COLO668 (cell line): ENCODE measurements around the gene TSPYL6.

Source experiments
- DNase-seq: peaks from one replicate; lab custom pipeline; 2025; ENCODE audit not compliant: unreplicated experiment; lab: John Stamatoyannopoulos, UW

Gene TSPYL6

DNA sequence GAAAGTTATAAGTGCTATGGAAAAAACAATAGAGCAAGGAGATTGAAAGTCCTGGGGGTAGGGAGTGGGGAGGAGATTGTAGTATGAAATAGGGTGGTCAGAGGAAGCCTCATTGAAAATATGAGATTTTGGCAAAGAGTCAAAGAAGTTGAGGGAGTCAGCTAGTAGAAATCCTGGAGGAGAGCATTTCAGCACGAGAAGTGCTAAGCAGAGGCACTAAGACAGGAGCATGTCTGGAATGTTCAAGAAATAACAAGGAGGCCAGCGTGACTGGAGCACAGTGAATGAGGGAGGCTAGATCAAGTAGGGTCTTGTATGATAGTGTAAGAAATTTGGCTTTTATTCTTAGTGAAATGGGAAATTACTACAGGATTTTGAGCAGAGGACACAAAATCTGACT, 2.1 kb upstream of the TSPYL6 start:
- no peak for DNase-seq

DNA sequence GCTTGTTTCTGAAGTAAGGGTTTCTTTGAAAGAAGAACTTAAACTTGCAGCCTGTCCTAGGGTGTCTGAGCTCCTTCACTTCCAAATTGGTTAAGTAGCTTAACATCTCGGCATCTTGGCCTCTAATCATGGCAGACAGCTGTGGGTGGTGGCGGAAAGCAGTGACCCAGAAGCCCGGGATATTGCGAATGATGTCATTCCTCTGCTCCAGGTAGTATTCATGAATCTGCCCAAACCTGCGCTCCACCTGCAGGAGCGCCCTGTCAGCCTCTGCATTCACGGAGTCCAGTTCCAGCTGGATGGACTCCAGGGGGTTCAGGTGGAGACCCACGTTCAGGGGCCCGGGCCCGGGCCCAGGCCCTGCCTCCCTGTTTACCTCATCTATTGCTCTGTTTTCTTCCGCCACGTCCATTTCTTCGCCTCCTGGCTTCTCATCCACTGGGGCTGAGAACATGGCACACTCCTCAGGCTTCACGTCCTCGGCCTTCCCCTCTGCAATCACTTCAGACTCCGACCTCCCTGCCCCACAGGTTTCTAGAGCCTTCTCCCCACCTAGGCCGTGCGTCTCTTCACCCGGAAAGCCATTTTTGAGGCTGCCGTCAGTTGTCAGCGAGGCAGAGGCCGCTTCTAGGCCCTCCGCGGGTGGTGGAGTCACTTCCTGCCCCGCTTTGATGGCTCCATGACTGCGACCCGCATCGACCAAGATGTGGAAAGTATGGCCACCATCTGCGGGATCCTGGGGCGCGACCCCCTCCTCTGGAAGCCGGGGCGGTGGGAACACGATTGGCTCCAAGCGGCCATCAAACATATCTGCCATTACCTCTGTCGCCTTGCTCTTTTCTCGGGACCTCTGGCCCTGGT, 569 bp downstream of the TSPYL6 start:
- DNase-seq, result no peak

DNA sequence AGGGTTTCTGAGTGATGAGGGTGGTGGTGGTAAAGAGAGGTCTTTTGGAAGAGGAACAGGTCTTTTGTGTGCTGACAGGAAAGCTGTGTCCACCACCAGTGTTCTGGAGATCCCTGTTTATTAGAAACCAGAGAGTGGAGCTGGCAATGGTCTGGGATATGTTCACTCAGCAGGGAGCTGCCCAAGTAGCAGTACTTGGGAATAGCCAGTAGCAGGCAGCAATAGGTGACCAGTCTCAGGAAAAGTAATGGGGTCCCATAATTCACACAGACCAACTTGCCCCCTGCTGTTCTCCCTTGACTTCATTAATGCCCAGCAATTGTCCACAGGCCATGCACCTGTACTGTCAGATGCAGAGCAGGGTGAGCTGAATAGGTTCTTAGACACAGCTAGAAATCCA, 1.8 kb downstream of the TSPYL6 start:
- no peak for DNase-seq

DNA sequence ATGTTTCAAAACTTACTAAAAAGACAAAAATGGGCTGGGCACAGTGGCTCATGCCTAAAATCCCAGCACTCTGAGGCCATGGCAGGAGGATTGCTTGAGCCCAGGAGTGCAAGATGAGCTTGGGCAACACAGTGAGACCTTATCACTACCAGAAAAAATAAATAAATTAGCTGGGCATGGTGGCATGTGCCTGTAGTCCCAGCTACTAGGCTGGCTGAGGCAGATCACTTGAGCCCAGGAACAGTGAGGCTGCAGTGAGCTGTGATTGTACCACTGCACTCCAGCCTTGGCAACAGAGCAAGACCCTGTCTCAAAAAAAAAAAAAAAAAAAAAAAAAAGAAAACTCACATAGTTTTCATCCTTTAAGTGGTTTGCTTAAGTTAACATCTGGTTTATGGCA, 6.4 kb downstream of the TSPYL6 start:
- DNase-seq, result no peak

DNA sequence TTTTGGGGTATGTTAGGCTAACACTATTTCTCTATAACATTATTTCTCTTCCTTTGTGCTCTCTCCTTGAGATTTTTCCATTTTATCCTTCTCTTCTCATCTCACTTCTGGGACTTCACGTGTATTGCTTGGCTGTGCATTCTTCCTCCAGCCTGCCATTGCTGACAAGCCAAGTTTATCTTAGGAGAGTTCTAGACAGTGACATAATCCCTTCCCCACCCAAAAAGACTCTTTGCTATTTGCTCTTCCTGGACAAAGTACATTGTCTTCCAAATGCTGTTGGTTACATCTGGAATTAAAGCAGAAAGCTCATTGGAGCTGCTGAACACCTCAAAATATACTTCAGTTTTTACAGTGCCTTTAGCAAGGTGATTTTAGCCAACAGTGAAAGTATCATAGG, 8.9 kb downstream of the TSPYL6 start:
- no peak for DNase-seq

DNA sequence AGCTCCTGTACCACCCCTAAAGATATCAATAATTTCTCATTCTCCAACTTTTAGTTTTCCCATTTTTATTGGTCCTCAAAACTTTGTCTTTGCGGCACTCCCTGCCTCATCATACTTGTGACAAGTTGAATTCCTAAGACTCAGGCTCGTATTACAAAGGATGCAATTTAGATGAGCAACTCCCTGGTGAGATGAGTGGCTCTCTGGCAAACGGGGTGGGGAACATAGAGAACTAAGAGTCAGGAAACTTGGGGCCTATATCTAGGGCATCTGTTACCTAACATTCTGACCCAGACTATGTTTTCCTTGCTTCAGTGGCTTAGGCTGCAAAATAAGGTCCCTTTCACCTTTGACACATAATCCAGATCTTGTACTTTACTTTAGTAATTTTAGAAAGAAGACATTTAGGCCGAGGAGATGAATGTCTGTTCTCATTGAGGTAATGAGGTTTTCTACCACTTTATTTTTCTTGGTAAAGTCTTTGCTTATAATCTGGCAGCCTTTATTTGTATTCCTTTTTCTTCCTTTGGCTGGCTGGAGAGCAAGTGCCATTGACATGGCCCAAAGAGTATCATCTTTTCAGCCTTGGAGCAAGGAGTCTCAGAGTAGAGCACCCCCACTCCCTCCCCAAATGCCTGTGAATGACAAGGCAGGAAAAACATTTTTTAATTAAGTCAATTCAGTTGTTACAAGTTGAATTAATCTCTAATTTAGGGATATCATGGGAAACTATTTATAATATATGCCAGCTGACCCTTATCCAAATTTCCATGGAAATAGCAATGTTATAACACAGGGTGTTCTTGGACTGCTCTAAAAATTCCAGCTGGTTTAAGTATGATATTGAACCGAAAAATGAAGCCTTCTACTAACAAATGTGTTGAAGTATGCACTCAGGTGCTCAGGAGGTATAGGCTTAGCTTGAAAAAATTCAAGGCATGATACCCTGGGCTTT, 15.2 kb downstream of the TSPYL6 start:
- no peak for DNase-seq

DNA sequence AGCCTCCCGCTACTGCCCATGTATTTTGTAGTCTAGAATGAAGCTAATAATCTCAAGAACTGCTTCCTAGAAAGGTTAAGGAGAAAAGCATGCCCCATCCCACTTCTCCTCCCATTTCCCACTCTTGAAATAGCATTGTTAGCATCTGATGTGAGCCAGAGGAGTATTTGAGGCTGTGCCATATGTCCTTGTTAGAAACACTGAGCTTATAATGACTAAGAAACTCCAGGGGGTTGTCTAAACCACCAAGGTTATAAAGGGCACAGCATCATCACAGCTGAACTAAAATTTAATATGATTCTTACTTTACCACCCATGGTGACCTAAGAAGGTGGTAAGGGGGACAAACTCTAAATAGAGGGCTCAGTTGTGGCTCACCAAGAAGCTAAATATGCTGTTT, 16.6 kb downstream of the TSPYL6 start:
- DNase-seq, result no peak

DNA sequence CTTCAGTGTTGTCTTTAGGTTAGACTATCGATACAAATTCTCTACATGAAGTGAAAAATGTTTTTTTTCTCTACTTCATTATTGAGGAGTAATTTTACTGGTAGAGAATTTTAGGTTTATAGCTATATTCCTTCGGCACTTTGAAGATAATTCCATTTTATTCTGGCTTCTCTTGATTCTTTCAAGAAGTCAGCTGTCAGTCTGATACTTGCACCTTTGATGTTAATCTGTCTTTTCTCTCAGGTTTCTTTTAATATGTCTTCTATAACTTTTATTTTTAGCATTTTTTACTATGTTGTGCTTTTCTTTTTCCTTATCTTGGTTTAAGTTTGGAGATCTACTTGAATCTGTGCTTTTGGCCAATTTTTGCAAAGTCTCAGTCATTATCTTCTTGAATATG, 18.6 kb downstream of the TSPYL6 start:
- DNase-seq, result no peak

DNA sequence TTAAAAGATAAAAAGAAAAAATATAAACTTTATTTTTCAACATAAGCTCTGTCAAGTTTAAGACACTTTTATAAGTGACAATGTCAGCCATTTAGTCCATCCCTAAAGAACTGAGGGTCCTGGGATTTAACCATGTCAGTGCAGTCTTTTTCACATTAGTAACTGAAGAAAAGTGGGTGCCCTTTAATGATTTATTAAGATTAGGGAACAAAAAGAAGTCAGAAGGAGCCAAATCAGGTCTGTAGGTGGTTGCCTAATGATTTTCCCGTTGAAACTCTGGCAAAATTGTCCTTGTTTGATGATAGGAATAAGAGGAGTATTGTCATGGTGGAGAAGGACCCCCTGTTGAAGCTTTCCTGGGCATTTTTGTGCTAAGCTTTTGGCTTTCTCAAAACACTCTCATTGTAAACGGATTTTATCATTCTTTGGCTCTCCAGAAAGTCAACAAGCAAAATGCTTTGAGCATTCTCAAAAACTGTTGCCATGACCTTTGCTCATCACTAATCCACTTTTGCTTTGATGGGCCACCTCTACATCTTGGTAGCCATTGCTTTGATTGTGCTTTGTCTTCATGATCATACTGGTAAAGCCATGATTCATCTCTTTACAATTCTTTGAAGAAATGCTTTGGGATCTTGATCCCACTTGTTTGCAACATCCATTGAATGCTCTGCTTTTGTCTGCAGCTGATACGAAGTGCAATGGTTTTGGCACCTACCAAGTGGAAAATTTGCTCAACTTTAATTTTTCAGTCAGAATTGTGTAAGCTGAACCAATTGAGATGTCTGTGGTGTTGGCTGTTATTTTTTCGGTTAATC, 22.0 kb downstream of the TSPYL6 start:
- DNase-seq, result no peak

DNA sequence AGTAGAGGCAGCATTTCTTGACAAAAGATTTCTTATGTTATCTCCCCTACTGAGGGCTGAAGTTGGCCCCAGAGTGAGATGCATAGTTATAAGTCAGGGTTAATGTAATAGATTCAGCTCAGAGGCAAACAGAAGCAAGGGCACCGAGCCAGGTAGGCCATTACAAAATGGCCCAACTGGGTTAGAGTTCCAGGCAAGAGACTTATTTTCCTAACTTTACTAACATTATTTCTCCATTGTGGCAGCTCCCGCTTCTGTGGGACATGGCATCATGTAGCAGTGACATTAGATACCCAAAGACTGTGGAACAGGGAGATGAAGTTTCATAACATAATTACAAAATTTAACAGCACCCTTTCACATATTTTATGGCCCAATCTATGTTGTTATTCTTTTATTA, 27.1 kb downstream of the TSPYL6 start:
- no peak for DNase-seq

DNA sequence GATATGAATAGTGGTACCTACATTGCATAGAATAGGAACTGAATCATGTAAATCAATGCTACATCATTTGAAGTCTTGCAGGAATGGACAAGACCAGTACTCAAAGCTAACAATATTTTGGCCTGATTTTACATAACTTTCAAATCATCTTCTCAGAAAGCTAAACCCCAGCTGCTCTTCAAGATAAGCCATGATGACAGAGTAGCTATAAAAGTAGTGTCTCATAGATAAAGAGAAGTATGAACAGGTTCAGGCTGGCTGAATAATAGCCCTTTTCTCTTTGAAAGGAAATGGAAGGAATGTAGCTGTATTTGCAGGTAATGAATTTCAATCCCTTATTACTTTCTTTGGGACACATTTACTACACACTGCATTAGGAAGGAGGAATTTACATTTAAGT, 28.2 kb downstream of the TSPYL6 start:
- DNase-seq, result no peak

DNA sequence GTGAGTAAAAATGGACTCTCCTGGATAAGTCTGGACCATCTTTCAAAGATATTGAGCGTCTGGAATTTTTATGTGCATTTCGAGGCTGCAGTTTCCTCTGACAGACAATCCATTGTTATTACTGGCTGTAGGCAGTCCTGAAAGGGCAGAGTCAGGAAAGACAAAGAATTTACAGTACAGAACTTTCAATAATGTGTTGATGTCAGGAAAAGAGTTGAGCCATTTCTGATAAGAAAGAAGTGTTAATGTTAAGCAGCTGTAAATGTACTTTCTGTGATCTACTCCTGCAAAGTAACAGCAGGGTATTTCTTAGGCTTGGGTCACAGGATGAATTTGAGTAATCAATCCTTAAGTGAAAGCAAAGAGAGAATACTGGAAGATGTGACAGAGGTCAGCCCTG, 29.8 kb downstream of the TSPYL6 start:
- DNase-seq, result no peak

DNA sequence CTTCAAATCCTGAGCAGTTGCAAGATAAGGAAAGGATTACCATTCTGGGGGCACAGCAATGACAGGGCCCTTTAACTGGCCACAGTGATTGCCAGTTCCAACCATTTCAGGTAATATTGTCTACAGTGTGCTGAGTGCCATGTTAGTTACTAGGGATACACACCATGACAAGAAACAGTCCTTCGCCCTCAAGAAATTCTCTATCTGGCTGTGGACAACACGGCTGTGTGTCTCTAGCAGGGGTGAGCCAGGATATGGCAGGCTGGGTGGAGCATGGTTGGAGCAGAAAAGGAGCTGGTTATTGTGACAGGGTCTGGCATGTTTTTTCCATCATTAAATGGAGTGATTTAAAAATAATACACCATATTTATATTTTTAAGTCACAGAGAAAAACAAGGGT, 31.0 kb downstream of the TSPYL6 start:
- no peak for DNase-seq

DNA sequence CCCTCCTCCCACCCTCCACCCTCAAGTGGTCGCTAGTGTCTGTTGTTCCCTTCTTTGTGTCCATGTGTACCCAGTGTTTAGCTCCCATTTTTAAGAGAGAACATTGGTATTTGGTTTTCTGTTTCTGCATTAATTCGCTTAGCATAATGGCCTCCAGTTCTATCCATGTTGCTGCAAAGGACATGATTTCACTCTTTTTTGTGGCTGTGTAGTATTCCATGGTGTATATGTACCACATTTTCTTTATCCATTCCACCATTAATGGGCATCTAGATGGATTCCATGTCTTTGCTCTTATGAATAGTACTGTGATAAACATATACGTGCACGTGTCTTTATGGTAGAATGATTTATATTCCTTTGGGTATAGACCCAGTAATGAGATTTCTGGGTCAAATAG, 42.9 kb downstream of the TSPYL6 start:
- no peak for DNase-seq

DNA sequence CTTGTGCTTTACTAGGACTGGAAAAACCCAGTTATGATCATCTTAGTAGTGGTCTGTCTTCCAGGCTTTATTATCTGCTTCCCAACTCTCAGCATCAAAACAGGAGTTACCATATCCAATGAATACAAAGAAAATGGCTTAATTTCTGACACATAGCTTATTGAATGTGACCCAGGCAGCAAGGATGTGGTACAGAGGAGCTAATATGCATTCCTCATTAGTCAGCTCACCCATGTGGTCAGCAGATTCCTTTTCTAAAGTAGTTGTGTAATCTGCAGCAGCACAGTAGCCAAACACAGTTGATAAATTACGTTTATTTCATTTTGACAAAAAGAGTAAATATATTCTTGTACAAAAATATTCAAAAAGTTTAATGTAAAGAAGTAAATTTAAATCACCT, 43.6 kb downstream of the TSPYL6 start:
- no peak for DNase-seq

DNA sequence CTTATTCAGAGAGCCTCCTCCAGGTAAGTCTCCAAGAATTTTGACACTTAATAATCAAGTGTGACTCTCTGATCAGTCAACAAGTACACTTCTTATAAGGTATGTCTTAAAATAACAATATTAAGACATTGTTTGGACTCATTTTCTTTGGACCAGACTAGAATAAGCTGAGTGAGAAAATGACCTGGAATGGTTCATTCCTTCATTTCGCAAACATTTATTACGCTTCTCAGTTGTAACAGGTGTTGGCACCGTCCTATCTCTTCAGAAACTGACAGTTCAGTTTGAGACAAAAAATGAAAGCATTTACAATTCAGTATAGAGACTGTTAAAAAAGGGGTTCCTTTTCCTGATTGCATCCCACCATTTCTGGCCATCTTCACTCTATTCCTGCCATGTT, 46.6 kb downstream of the TSPYL6 start:
- no peak for DNase-seq

DNA sequence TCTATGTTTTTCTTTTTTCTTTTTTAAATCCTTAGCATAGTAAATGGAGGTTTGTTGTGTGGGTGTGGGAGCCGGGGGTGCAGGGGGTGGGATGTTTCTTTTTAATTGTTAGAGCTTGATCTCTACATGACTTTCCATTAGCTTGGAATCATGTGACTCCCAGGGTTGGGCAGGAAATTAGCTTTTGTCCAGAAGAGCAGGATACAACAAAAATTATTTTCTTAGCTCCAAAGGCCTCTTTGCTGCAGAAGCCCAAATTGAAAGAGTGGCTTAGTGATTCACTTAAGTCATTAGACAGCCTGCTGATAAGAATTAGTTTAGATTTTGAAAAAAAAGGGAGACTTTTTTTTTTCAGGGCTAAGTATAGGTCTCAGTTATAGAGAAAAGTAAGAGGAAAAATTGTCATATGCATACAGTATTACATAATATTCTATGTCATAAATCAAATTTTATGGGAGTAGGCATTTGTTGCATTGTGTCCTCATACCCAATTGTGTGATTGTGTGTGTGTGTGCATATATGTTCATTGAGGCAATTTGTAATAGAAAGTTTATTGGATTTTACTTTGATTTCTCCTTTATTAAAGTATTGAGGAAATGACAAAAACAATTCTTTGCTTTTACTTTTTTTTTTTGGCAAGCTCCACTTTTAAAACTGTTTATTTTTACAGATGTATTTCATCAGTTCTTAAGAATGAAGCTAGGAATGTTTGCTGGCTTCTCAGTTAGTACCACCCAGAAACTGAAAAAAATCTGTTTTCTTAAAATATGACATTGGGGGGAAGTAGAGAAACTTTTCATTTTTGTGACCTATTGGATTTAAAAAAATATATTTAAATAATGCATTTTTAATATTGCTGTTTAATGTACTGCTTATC, 47.4 kb downstream of the TSPYL6 start:
- no peak for DNase-seq

DNA sequence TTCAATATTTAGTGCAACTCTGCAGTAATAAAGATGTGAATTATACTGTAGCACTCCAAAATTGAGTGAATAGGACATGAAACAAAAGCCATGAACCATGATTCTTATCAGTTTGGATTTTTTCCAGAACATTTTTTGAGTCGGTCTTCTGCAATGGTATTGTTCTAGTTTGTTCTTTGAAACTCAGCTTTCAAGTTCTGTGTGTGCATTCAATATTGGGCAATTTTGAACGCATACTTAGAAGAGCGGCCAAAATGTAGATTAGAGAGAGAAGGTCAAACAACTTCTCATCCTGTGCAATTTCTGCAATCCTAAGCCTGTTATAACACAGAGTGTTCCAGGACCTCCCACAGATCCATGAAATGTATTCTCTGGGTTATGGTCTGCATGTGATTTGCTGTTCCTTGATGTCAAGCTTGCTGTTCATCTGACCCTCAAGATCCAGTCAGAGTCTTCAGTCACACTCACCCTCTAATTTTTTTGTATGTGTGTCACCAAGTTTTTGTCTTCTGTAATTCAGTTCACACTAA, 48.3 kb downstream of the TSPYL6 start:
- DNase-seq, result no peak

DNA sequence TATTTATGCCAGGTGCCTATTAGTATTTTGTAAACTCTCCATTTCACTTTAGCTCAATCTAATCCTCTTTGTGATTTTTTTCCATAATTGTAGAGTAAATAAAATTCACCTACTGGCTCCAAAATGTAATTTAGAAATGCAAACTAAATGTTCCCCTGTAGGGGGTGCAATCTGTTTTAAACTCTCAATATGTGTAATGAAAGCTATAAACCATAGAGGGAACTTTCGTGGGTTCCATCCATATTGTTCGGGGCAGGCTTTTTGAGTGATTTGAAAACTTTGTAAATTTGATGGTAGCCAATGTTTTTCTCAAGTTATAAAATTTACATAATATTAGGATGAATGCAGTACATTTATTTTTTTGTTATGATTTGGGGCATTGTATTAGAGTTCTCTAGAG, 49.4 kb downstream of the TSPYL6 start:
- DNase-seq, result no peak

DNA sequence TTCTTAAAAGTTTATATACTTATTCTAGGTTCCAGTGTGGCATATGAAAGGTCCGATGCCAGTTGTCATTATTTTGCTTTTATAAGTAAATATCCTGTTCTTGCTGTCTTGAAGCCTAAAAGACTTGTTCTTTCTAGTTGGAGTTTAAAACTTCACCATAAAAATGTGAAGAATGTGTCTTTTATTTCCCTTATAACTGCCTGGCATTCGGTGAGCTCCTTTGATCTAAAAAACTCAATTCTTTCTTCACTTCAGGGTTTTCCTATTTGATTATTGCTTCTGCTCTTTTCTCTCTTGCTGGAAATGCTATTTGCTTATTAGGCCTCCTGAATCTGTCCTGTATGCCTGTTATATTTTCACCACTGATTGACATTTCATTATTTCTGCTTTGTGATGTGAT, 51.6 kb downstream of the TSPYL6 start:
- no peak for DNase-seq
